HL-60/S4 (cell line): ENCODE results near the gene MRPS25.

Experiments
- in situ Hi-C: fragments of 300-500 bp; cut with MboI; formaldehyde crosslinking; loops from 2 replicates; pipeline ENCODE4 v1.14.3; 2022; ENCODE audit warnings: low sequenced_read_pairs

Gene MRPS25

GRCh38 chr3:15064835-15065549 lies at the start of gene MRPS25:
Gene MRPS25, minus strand, starts transcription at chr3:15065315. Its CDS starts 121 bp downstream, at chr3:15065194.
- in situ Hi-C loops: no loop called here

DNA sequence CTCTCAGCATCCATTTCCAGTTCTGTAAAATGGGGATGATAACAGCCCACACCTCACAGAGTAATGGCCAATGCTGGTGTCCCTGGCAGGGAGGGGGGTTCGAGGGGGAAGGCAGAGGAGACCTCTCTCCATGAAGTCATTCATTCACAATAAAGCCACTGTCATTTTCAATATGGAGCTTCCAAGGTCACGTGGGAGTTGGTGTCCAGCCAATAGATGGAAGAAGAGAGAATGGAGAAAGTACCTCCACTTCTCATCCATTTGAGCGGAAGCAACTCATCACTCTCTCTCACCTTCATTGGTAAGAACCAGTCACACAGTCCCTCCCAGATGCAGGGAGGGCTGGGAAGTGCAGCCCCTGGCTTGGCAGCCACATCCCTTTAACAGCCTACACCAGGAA lies 48.8 kb upstream of the MRPS25 start:
- in situ Hi-C loops: no loop called here

- in situ Hi-C loops: no loop called here
Measured at GRCh38 chr3:15113471-15113870, 48.4 kb upstream of the MRPS25 start.

- in situ Hi-C loops: no loop called here
Measured at GRCh38 chr3:15112011-15112410, 46.9 kb upstream of the MRPS25 start.

DNA sequence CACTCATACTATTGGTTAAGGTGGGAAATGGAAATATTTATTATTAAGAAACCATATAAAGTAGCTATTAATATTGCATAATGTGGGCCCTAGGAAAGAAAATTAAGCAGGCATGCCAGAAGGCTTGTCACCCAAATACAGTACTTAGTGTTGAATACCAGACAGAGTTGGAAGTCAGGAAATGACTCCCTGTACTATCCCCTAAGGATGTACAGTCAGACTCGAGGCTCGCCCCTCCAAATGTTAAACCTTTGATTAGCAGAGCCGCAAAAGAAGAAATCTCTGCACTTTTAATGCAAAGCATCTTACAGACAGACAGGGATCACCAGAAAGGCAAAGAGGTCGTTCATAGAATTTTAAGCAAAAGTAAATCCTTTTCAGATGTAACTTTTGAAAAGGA lies 45.1 kb upstream of the MRPS25 start:
- in situ Hi-C loops: no loop called here

GRCh38 chr3:15108869-15109268 lies 43.8 kb upstream of the MRPS25 start:
- in situ Hi-C loops: no loop called here

DNA sequence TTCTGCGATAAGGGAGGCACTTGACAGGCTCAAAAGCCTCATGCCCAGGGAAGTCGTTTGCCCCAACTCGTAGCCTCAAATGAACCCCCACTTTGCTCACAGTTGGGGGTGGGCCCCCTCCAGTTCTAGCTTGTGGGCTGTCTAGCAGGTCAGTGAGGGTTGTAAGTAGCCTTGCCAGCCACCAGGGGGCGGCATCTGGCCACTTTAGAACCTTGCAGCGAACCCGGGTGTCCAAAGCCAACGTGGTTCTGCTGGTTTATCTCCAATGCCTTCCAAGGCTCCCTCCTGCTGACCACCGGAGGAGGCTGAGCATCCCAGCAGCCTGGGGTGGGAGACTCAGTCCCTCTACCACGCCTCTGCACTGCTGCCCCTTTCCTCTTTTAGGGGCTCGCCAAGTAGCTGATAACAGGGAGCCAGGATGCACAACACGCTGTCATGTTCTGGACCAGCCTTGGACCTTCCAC lies 43.0 kb upstream of the MRPS25 start:
- in situ Hi-C loops: no loop called here

- in situ Hi-C loops: no loop called here
Measured at GRCh38 chr3:15107075-15107947, 42.2 kb upstream of the MRPS25 start.

DNA sequence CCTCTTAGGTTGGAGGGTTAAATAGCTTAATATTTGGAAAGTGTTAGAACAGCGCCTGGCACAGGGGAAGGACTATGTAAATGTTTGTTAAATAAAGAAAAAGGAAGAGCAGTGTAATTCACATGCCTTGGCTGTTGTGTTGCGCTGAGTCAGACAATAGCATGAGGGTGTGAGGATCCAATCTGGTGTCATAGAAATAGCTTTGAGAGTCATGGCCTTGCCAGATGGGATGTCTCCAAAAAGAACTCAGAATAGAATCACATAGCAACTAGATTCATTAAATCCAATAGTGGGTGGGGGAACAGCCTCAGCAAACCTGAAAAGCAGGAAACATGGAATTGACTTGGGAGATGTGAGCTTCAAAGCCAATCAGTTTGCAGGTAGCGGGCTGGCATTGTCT lies 37.7 kb upstream of the MRPS25 start:
- in situ Hi-C loops: no loop called here

DNA sequence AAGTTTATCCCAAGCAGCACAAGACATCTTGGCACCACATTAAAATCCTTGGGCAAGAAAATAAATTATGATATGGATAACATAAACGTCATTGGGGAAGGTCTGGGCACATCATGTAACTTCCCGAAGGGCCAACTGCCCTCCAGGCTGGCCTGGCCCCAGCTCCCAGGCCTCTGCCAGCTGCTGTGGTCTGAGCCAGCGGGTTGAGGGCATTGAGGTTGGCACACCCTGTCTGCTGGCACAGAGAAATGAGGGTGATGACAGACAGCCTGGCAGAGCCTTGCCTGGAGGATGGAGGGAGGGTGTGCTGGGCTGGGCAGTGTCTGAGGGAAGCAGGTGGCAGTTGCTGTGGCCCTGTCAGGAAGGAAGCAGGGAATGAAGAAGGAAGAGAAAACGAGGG lies 37.1 kb upstream of the MRPS25 start:
- in situ Hi-C loops: no loop called here

DNA sequence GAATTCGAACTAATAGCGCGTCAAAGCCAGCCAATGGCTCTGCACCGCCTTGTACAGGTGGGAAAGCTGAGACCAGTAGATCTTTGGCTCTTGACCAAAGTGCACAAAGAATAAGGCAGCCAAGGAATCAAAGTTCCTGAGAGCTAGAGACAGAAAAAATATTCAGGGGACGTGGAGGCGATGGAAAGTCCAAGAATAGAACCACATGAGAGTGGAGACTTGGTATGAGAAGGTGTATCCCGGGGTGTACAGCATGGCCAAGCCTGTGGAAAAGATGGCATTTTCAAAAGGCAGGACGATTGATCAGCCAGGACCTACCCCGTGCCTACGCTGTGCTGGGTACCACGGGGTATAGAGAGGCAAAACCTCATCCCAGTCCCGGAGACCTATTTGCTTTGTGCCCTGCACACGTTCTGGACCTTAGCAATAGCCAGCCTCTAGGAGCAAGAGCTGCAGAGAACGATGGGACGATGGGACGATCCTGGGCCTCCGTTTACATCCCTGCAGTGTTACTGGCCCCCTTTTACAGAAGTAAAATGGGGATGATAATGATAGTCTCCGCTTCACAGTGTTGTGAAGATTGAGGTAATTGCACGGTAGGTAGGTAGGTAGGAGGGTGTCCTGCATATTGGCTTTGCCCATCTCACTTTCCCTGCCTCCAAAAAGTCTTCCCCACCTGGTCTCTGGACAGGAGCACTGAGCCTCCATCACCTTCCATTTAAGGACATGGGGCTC lies 34.4 kb upstream of the MRPS25 start:
- in situ Hi-C loops: no loop called here

DNA sequence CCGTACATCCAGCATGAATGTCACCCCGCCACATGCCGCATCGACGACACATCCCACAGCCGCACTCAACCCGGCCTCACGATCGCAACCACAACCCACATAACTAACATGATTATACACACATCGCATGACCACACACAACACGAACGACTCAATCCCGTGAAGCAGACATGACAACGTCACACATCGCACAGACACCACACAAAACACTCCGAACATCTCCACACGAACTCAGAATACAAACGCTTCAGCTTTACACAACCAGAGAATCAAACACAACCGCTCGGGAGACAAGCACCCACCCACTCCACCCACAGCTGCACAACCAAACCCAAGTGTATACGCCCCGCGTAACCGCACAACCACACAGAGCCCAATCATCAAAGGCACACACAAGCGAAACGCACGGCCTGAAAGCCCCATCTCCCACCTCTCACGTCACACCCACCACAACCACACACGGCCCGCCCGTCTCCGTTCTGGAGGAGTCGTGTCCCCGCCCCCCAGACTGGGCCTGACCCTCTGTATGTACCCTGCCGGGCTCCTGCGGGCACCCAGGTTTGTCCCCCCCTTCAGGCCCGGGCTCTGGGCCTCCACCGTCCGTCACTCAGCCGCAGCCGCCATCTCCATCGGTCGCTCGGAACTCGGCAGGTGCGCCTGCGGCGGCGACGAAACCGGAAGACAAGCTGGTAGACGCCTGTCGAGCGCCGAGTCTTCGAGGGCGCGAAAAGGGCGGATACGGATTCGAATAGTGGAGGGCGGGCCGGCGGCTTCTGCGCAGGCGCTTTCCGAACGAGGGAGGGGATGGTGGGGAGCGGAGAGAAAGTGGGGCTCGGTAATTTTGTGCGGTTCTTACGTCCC lies 33.6 kb upstream of the MRPS25 start, which contains the start of gene RBSN:
Gene RBSN, minus strand, starts transcription at position 646 of the 861 bp plus-strand sequence. CDS start 3,028 bp downstream, outside the sequence.
- in situ Hi-C loops: no loop called here

- in situ Hi-C loops: no loop called here
Measured at GRCh38 chr3:15097891-15098290, 32.8 kb upstream of the MRPS25 start.

- in situ Hi-C loops: no loop called here
Measured at GRCh38 chr3:15096046-15096445, 30.9 kb upstream of the MRPS25 start.

GRCh38 chr3:15094187-15094875 lies 29.2 kb upstream of the MRPS25 start:
- in situ Hi-C loops: no loop called here

DNA sequence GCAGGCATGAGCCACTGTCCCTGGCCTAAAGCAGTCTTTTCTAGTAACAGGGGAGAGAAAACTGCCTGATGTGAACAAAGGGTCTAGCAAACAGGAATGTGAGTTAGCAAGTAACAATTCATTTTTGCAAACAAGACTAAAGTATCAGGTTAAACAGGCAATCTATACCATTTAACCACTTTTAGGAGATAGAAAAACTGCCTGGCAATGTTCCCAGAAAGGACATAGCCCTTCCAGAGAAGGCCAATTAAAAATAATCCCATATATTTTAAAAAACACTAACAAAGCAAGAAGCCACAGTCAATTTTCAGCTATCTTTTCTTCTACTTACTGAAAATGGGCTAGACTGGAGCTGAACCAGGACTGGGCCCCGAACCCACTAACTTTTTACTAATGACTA lies 27.6 kb upstream of the MRPS25 start:
- in situ Hi-C loops: no loop called here

DNA sequence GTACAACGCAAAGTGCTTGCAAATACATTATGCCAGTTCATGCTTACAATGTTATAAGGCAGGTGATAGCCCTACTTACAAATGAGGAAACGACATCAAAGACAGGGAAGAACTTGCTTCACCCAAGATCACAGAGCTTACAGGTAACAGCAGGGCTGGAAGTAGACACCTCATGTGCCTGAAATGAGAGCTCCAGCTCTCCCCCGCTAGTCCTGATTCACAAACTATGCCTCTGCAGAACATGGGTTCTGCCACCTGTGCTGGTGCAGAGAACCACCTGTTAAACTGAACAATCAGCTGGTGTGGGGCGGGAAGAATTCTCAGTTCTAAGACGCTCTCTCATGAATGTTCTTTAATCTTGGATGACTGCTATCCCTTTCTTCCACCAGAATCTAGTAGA lies 26.5 kb upstream of the MRPS25 start:
- in situ Hi-C loops: no loop called here

DNA sequence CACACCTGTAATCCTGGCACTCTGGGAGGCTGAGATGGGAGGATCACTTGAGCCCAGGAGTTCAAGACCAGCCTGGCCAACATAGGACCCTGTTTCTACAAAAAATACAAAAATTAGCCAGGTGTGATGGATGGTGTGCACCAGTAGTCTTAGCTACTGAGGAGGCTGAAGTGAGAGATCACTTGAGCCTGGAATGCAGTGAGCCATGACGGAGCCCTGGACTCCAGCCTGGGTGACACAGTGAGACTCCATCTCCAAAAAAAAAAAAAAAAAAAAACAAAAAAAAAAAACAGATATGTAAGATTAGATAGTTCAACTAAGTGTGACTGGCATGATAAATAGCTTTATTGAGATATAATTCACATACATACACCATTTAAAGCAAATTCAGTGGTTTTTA lies 24.1 kb upstream of the MRPS25 start:
- in situ Hi-C loops: no loop called here

- in situ Hi-C loops: no loop called here
Measured at GRCh38 chr3:15086699-15087098, 21.6 kb upstream of the MRPS25 start.

GRCh38 chr3:15086263-15086662 lies 21.1 kb upstream of the MRPS25 start:
- in situ Hi-C loops: no loop called here
